HG02885 (cell line): Measurements from ENCODE around the gene TCF3.

ENCODE experiments used
- ATAC-seq: cut with Tn5 transposase; IDR thresholded peaks from one replicate; pipeline ENCODE4 v1.9.1; 2021; ENCODE audit warnings: mild to moderate bottlenecking; ENCODE audit not compliant: unreplicated experiment, poor library complexity

The TCF3 gene

DNA sequence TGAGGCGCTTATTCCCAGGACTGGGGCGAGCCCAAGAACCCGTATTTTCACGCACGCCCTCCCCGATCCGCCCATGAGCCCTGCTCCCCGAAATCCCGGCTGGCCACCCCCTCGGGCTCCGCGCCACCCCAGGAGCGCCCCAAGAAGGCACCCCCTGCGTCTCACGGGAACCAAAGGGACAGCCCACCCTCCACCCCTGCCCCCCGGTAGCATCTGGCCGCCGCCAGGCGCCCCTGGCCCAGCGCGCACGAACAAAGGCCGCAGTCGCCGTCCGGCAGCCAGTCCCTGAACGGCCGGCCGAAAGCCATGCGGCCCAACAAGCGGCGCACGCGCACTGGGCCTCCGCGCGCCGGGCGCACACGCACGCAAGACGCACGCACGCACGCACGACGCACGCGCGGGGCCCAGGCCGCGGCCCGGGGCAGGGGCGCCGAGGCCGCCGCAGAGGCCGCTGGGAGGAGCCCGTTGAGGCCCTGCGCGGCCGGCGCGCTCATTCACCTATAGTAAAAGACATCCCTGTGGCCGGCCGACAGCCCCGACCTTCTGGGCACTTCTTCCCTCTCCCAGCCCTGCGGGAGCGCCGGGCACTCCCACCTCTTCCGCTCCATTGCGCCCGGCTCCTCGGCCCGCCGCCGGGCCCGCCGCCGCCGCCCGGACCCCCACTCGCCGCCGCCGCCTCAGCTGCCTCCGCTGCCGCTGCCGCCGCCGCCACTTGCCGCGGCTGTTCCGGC is 60.2 kb downstream of the TCF3 start:
- ATAC-seq: peak; percentile 70

- no peak for ATAC-seq
These were observed 60.9 kb downstream of the TCF3 start for GRCh38 chr19:1591421-1592023.

DNA sequence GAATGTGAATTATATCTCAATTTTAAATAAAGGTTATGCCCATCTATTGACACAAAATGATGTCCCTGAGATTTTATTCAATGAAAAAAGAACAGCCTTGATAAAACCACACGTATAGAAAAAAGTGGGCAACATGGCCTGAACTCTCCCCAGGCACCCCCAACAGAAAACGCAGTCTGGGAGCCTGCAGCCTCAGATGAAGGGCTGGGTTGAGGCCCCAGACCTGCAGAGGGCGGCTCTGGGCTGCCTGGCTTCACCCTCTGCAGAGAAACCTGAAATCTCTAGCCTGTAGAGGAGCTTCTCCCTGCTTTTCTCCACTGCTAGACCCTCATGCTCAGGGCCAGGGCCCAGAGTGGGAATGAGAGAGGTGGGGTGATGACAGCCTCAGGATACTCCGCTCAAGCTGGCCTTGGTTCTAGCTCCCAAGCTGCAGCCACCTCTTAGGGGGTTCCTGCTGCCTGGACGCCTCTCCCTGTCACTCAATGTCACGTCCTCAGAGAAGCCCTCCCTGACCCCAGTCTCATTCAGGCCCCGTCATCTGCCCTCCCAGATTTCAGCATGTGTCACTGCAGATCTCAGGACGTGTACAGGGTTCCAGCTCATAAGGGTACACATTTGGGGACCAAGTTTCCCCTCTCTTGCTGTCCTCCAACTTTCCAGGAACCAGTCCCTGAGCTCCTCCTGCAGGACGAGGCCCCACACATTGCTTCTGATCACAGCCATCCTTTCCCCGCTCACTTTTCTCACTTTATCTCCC is 61.6 kb downstream of the TCF3 start:
- ATAC-seq: no peak

DNA sequence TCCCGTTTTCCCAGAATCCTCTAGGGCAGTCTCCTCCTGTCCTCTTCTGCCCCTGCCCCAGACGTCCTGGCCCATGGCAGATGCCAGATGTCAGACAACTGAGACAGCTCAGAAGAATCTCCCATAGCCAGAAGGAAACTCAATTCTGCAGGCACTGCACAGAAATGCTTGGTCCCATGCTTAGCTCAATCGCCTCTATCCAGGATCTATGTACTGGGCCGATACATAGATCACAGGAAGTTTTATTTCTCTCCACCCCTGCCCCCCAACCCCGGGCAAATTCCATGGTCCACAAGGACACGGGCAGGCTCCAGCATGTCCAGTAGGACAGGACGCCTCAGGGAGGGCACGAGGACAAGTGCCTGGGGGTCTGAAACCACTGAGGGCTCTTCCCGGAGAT is 64.5 kb downstream of the TCF3 start:
- ATAC-seq: no peak

- ATAC-seq: no peak
These were observed 67.2 kb downstream of the TCF3 start for GRCh38 chr19:1585243-1585580.

GRCh38 chr19:1584500-1585242 is 67.7 kb downstream of the TCF3 start:
- no peak for ATAC-seq

DNA sequence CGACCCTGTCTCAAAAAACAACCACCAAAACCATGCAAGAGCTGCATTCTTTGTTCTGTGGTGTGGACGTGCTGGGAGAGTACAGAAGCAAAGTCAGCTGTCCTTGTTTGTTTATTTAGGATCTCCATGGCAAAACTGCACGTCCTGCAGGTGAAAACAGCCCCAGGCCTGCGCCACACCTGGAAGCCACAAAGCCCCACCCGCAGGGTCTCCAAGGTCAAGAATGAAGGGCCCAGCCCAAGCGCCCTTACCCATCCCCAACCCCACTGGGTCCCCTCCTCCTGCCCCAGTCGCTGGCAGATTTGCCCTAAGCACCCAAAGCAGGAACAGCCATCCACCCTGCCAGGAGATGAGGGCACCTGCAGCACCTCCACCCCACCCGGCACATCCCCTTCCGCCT is 70.2 kb downstream of the TCF3 start:
- no peak for ATAC-seq

- ATAC-seq: no peak
These were observed 71.5 kb downstream of the TCF3 start for GRCh38 chr19:1580957-1581356.

- ATAC-seq: no peak
These were observed 72.0 kb downstream of the TCF3 start for GRCh38 chr19:1580382-1580781.

DNA sequence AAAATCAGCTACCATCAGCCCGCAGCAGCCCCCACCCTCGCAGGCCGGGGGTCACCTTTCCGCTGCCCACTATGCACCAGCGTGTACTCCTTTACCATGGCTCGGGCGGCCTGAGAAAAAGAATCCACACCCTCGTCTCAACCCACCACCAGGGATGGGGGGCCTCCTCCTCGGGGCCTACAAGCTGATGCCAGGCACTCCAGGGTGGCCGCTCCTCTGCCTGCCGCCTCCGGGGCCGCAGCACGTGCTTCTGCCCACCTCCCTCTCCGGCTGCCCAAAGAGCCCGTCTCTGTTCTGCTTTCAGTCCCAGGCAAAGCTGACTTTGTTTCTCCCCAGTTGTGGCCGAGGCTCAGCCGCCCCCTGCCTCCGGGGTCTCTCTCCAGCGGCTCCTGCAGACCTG is 73.2 kb downstream of the TCF3 start:
- ATAC-seq: no peak

- ATAC-seq: no peak
These were observed 74.3 kb downstream of the TCF3 start for GRCh38 chr19:1577929-1578618.

DNA sequence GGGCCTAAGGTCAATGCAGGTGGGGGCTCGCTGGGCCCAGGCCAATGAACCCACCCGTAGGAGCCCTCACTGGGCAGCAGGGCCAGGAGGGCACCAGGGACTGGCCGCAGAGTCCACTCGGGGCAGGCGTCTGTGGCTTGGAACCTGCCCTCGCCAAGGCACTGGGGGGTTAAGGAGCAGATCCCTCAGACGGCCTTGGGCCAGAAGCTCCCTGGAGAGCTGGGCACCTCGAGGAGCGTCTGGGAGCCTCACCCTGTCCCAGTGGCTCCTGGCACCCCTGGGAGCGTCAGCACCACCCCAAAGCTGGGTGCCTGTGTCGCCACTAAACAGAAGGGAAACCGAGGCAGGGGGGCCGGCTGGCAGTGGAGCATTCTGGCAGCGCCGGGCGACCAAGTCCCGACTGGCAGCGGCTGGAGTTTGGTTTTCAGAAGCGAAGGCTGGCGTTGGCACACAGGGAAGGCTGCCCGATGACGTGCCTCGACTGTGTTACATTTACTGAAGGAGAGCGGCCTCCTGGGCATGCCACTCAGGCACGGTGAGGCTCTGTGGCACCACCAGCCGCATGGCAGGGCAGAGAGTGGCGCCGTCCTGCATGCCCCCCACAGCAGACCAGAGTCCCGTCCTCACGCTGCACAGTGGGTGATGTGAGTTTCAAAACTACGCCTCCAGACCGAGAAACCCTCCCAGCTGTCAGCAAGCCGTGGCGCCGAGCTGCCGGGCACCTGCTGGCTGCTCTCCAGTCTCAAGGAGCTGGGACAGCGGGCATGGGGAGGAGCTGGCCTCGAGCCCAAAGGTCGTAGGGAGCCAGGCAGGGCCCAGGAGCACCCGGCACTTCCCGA is 75.1 kb downstream of the TCF3 start:
- no peak for ATAC-seq

- no peak for ATAC-seq
These were observed 75.9 kb downstream of the TCF3 start for GRCh38 chr19:1576242-1577089.

DNA sequence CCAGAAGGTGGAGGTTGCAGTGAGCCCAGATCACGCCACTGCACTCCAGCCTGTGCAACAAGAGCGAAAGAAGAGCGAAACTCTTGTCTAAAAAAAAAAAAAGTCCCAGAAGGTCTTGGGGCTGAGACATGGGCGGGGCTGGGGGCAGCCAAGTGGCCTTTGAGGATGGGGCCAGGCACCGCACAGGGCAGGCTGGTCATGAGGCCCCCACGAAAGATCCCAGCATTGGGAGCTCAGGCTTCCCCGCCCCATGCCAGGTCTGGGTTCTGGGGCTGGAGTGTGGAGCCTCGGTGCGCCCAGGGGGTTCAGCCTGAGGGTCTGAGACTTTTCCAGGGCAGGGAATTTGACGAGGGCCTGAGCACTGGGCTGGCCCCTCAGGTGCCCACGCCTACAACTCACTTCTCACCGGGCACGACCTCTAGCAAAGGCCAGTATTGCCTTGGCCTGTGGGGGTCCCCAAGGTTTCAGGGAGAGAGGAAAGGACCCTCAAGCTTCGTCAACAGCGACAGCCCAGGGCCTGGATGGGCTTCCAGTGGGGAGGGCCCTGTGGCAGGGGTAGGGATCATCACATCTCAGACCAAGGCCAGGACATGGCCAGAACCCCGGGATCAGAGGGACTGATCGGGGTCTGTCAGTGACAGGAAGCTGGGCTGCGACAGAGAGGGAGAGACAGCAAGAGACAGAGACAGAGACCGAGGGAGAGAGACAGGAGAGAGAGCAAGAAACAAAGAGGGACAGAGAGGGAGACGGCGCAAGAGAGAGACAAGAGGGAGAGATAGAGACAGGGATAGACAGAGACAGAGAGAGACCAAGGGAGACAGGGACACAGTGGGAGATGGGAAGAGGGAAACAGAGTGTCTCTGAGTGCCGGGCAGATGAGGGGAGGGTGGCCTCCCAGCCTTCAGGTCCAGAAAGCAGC is 76.8 kb downstream of the TCF3 start:
- no peak for ATAC-seq

DNA sequence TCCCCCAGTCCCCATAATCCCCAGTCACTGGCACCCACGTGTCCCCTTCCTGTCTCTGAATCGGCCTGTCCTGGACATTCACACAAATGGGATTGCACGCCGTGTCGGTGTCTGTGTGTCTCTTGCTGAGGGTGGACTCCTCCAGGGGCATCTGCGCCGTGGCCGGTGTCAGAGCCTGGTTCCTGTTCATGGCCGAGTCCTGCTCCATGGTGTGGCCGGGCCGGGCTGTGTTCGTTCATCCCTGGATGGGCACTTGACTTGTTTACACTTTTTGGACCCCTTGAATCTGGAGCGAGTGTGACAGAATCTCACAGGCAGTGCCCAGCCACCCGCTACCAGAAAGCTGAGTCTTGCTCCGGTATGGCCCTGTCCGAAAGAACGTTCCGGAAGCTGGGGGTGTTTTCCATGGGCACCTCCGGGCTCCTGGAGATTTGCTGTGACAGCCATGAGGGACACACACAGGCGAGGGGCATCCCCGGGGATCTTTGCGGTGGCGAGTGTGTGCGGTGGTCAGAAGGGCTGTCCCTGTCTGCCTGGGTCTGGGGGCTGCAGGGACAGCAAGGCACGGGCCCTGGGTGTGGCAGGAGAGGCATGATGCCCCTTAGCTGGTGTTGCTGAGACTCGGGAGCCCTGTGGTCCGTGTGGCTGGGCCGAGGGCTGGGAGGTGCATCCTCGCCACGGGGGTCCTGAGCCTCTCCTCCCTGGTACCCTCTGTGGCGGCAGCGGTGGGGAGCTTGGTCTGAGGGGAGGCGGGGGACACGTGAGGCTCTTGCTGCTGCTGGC is 77.9 kb downstream of the TCF3 start:
- no peak for ATAC-seq

- ATAC-seq: no peak
These were observed 79.6 kb downstream of the TCF3 start for GRCh38 chr19:1572795-1573194.

DNA sequence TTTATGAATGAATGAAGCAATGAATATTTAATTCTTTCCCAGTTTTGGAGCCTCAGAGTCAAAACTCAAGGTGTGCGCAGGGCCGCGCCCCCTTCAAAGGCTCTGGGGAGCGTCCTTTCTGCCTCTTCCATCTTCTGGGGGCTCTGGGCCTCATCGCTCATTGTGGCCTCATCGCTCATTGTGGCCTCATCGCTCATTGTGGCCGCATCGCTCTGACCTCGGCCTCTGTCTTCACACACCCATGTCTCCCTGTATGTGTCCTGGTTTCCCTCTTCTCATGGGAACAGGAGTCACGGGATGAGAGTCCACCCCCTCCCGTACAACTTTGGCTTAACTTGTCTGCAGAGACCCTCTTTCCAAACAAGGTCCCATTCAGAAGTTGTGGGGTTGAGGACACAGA is 81.1 kb downstream of the TCF3 start:
- ATAC-seq: no peak
